Kidney epithelial cell (primary cell): ENCODE data around the gene MRPL22. TPM values are rescaled to one million over a fixed set of nuclear protein-coding genes. Genes with fewer than 3 reads are reported as not detected.
"Not testable (repeated sequence)": the region's sequence is repeated elsewhere in the genome, so short reads cannot be mapped to it uniquely, and the experiment has no call there.

Source experiments
- DNase-seq: peaks from one replicate; pipeline ENCODE4 v3.0.0-alpha.2; 2010; ENCODE audit warnings: low read depth
- H3K27me3 ChIP-seq: 2 replicates; pipeline ENCODE4 v1.6.0; 2011; ENCODE audit warnings: low read length; ENCODE audit not compliant: control insufficient read depth, insufficient read depth
- H3K36me3 ChIP-seq: 2 replicates; pipeline ENCODE4 v1.5.1; 2011; ENCODE audit warnings: low read length; ENCODE audit not compliant: control insufficient read depth, insufficient read depth
- H3K4me3 ChIP-seq: 2 replicates; pipeline ENCODE4 v1.5.1; 2011; ENCODE audit warnings: low read depth, mild to moderate bottlenecking, control low read depth, low read length
- CTCF ChIP-seq: IDR thresholded peaks from 2 replicates; pipeline ENCODE4 v1.5.1; 2011; ENCODE audit warnings: mild to moderate bottlenecking, moderate library complexity, low read length, control low read depth, inconsistent platforms; ENCODE audit not compliant: insufficient read depth, poor library complexity, severe bottlenecking
- total RNA-seq: library from RNA; depleted of rRNA; stranded (reverse); fragments of >200 nt; gene quantifications from 2 replicates; pipeline ENCODE4 v1.2.3, GENCODE V29; 2015

MRPL22 gene
- total RNA-seq, 1 donor from 2014 or later, result 24.5 TPM

GRCh38 chr5:154995679-154996078, 54.8 kb downstream of the MRPL22 start:
- H3K4me3 ChIP-seq, result no peak overlapping the region
- no peaks in the 10 kb centered on the region for H3K27me3 ChIP-seq
- H3K36me3 ChIP-seq, result no peaks in the 10 kb centered on the region
- no peak for DNase-seq
- no peak for TF ChIP-seq CTCF

GRCh38 chr5:154997746-154998145, 56.9 kb downstream of the MRPL22 start:
- no peak for DNase-seq

GRCh38 chr5:154999865-155000264, 59.0 kb downstream of the MRPL22 start:
- Histone ChIP-seq H3K4me3 (no peak overlapping the region), H3K36me3 (no peaks in the 10 kb centered on the region), H3K27me3 (no peaks in the 10 kb centered on the region)
- no peak for TF ChIP-seq CTCF
- DNase-seq, result no peak

More at GRCh38 chr5:154997746-154998145, 56.9 kb downstream of the MRPL22 start:
- Histone ChIP-seq H3K36me3 (no peaks in the 10 kb centered on the region), H3K4me3 (no peak overlapping the region), H3K27me3 (no peaks in the 10 kb centered on the region)
- no peak for TF ChIP-seq CTCF

GRCh38 chr5:155001523-155001922, 60.6 kb downstream of the MRPL22 start:
- H3K27me3 ChIP-seq, result no peaks in the 10 kb centered on the region
- no peak for DNase-seq
- no peaks in the 10 kb centered on the region for H3K36me3 ChIP-seq
- no peak for TF ChIP-seq CTCF
- no peak overlapping the region for H3K4me3 ChIP-seq

- not testable (repeated sequence) for H3K4me3 ChIP-seq, H3K27me3 ChIP-seq, H3K36me3 ChIP-seq
- DNase-seq, result peak; percentile 14
Measured at GRCh38 chr5:155002722-155003121, 61.8 kb downstream of the MRPL22 start.

GRCh38 chr5:155004138-155004744, 63.4 kb downstream of the MRPL22 start:
- peak; percentile 4 for TF ChIP-seq CTCF
- no peak for DNase-seq

GRCh38 chr5:155006265-155006664, 65.4 kb downstream of the MRPL22 start:
- H3K27me3 ChIP-seq, H3K4me3 ChIP-seq, H3K36me3 ChIP-seq, DNase-seq: not testable (repeated sequence)

More at GRCh38 chr5:155004138-155004744, 63.4 kb downstream of the MRPL22 start:
- no peaks in the 10 kb centered on the region for H3K27me3 ChIP-seq
- no peak overlapping the region for H3K4me3 ChIP-seq
- H3K36me3 ChIP-seq, result no peaks in the 10 kb centered on the region
